H9 (cell line): ENCODE data around the gene PCSK6. TPM values are rescaled to one million over a fixed set of nuclear protein-coding genes. Genes with fewer than 3 reads are reported as not detected.

Experiments used
- DNase-seq: peaks from one replicate; pipeline ENCODE4 v3.0.0-alpha.2; 2017
- H2AFZ ChIP-seq: one replicate; pipeline ENCODE4 v1.6.1; 2013; ENCODE audit warnings: mild to moderate bottlenecking, low read length, control low read depth, moderate library complexity
- H2AK5ac ChIP-seq: 2 replicates; pipeline ENCODE4 v1.6.1; 2013; ENCODE audit warnings: low read length, control low read depth, mixed read lengths; ENCODE audit not compliant: insufficient read length
- H2BK120ac ChIP-seq: one replicate; pipeline ENCODE4 v1.6.1; 2013; ENCODE audit warnings: low read depth, mild to moderate bottlenecking, low read length, control low read depth, inconsistent platforms; ENCODE audit not compliant: poor library complexity, severe bottlenecking
- H2BK12ac ChIP-seq: 2 replicates; pipeline ENCODE4 v1.6.1; 2013; ENCODE audit warnings: low read length, control low read depth, mixed read lengths, low read depth; ENCODE audit not compliant: insufficient read length
- H2BK15ac ChIP-seq: 2 replicates; pipeline ENCODE4 v1.6.1; 2013; ENCODE audit warnings: low read depth, low read length, control low read depth
- H2BK20ac ChIP-seq: one replicate; pipeline ENCODE4 v1.6.1; 2013; ENCODE audit warnings: low read depth, mild to moderate bottlenecking, low read length, control low read depth, inconsistent platforms; ENCODE audit not compliant: poor library complexity, severe bottlenecking
- H2BK5ac ChIP-seq: 2 replicates; pipeline ENCODE4 v1.6.1; 2013; ENCODE audit warnings: low read length, control low read depth, mixed read lengths; ENCODE audit not compliant: insufficient read length
- H3K14ac ChIP-seq: 2 replicates; pipeline ENCODE4 v1.6.1; 2013; ENCODE audit warnings: low read length, control low read depth; ENCODE audit not compliant: insufficient read depth
- H3K18ac ChIP-seq: 2 replicates; pipeline ENCODE4 v1.6.1; 2013; ENCODE audit warnings: low read depth, mild to moderate bottlenecking, mixed read lengths, low read length, control low read depth; ENCODE audit not compliant: insufficient read length
- H3K23ac ChIP-seq: 2 replicates; pipeline ENCODE4 v1.6.1; 2013; ENCODE audit warnings: low read length, control low read depth, mixed read lengths, low read depth; ENCODE audit not compliant: insufficient read length
- H3K23me2 ChIP-seq: 2 replicates; pipeline ENCODE4 v1.6.1; 2013; ENCODE audit warnings: low read depth, mild to moderate bottlenecking, mixed read lengths, low read length, control low read depth; ENCODE audit not compliant: insufficient read length, poor library complexity, severe bottlenecking
- H3K27ac ChIP-seq: 2 replicates; pipeline ENCODE4 v1.5.1; 2013; ENCODE audit warnings: low read length, control low read depth, mixed read lengths, low read depth; ENCODE audit not compliant: insufficient read length
- H3K27me3 ChIP-seq: 2 replicates; pipeline ENCODE4 v1.6.1; 2013; ENCODE audit warnings: low read length, control low read depth, inconsistent platforms; ENCODE audit not compliant: insufficient read depth
- H3K4ac ChIP-seq: 2 replicates; pipeline ENCODE4 v1.6.1; 2013; ENCODE audit warnings: low read depth, mild to moderate bottlenecking, control low read depth, inconsistent platforms, low read length, moderate library complexity
- H3K4me1 ChIP-seq: 2 replicates; pipeline ENCODE4 v1.6.1; 2013; ENCODE audit warnings: low read length, control low read depth, inconsistent platforms; ENCODE audit not compliant: insufficient read depth
- H3K4me2 ChIP-seq: 2 replicates; pipeline ENCODE4 v1.6.1; 2013; ENCODE audit warnings: low read length, control low read depth, mixed read lengths; ENCODE audit not compliant: insufficient read length, insufficient read depth
- H3K56ac ChIP-seq: 2 replicates; pipeline ENCODE4 v1.6.1; 2013; ENCODE audit warnings: low read depth, mild to moderate bottlenecking, mixed read lengths, low read length, control low read depth; ENCODE audit not compliant: insufficient read length
- H3K79me1 ChIP-seq: 2 replicates; pipeline ENCODE4 v1.6.1; 2013; ENCODE audit warnings: low read depth, mild to moderate bottlenecking, moderate library complexity, low read length, control low read depth, inconsistent platforms; ENCODE audit not compliant: insufficient read depth, poor library complexity, severe bottlenecking
- H3K79me2 ChIP-seq: 2 replicates; pipeline ENCODE4 v1.6.1; 2013; ENCODE audit warnings: low read length, control low read depth, inconsistent platforms; ENCODE audit not compliant: insufficient read depth
- H3K9ac ChIP-seq: 2 replicates; pipeline ENCODE4 v1.6.1; 2013; ENCODE audit warnings: low read length, control low read depth, mixed read lengths; ENCODE audit not compliant: insufficient read length; ENCODE audit errors: extremely low read depth
- H3K9me3 ChIP-seq: one replicate; pipeline ENCODE4 v1.6.1; 2013; ENCODE audit warnings: low read depth, low read length, inconsistent platforms; ENCODE audit not compliant: control insufficient read depth
- H3T11ph ChIP-seq: one replicate; pipeline ENCODE4 v1.6.1; 2013; ENCODE audit warnings: mild to moderate bottlenecking, low read length, control low read depth, inconsistent platforms
- H4K20me1 ChIP-seq: one replicate; pipeline ENCODE4 v1.6.1; 2013; ENCODE audit not compliant: control insufficient read depth, insufficient read length, insufficient read depth
- H4K5ac ChIP-seq: 2 replicates; pipeline ENCODE4 v1.6.1; 2013; ENCODE audit warnings: low read depth, mild to moderate bottlenecking, mixed read lengths, low read length, control low read depth; ENCODE audit not compliant: insufficient read length
- H4K8ac ChIP-seq: replicated peaks from 2 replicates; pipeline ENCODE4 v1.6.1; 2013; ENCODE audit warnings: low read length, control low read depth, mixed read lengths, low read depth; ENCODE audit not compliant: insufficient read length
- H4K91ac ChIP-seq: 2 replicates; pipeline ENCODE4 v1.6.1; 2013; ENCODE audit warnings: low read depth, mild to moderate bottlenecking, moderate library complexity, mixed read lengths, low read length, control low read depth; ENCODE audit not compliant: insufficient read length
- H3K27ac Mint-ChIP-seq, 3 experiments: 2 replicates in 2 of 3; 3 replicates in 1 of 3; pipeline ENCODE4 v1.8.0; 2020 to 2021; ENCODE audit warnings: mixed read lengths in 3 of 3, mild to moderate bottlenecking in 1 of 3, moderate library complexity in 1 of 3
- H3K27me3 Mint-ChIP-seq: 2 replicates; pipeline ENCODE4 v1.8.0; 2021; ENCODE audit warnings: low read depth, mild to moderate bottlenecking, moderate library complexity, mixed read lengths
- H3K36me3 Mint-ChIP-seq, 3 experiments: 2 replicates in 2 of 3; 3 replicates in 1 of 3; pipeline ENCODE4 v1.8.0; 2020 to 2021; ENCODE audit warnings: low read depth in 3 of 3, mixed read lengths in 3 of 3; ENCODE audit not compliant: insufficient read depth in 1 of 3
- H3K4me1 Mint-ChIP-seq, 2 experiments: 2 replicates each; pipeline ENCODE4 v1.8.0; 2020; ENCODE audit warnings: mixed read lengths in 2 of 2
- H3K4me3 Mint-ChIP-seq, 2 experiments: 2 replicates in 1 of 2; 3 replicates in 1 of 2; pipeline ENCODE4 v1.8.0; 2020 to 2021; ENCODE audit warnings: mild to moderate bottlenecking in 2 of 2, mixed read lengths in 2 of 2, moderate library complexity in 1 of 2
- H3K9me3 Mint-ChIP-seq, 2 experiments: 2 replicates in 1 of 2; 3 replicates in 1 of 2; pipeline ENCODE4 v1.8.0; 2020; ENCODE audit warnings: mild to moderate bottlenecking in 2 of 2, mixed read lengths in 2 of 2, moderate library complexity in 1 of 2
- WGBS: extraction: QIAGEN DNeasy Blood & Tissue Kit; methylation state at CpG from one replicate; pipeline ENCODE4 v1.1.7; 2013; ENCODE audit warnings: missing lambda C conversion rate, low lambda C conversion rate, mixed read lengths; ENCODE audit not compliant: insufficient read length; ENCODE audit errors: extremely low coverage; 5-methylcytosine and 5-hydroxymethylcytosine counted together
- total RNA-seq: library from RNA; stranded (reverse); gene quantifications from 2 replicates; pipeline ENCODE4 v1.2.1, GENCODE V29; 2021
- TF ChIP-seq, protein P1 (sequence below): fragments of 200-600 bp; sonication (generic); conservative IDR thresholded peaks from 3 replicates; pipeline ENCODE4 v1.8.0; 2021; ENCODE audit warnings: antibody characterized with exemption, mild to moderate bottlenecking

The PCSK6 gene
- total RNA-seq, 1 experiment from 2014 or later = 4.0 TPM

DNA sequence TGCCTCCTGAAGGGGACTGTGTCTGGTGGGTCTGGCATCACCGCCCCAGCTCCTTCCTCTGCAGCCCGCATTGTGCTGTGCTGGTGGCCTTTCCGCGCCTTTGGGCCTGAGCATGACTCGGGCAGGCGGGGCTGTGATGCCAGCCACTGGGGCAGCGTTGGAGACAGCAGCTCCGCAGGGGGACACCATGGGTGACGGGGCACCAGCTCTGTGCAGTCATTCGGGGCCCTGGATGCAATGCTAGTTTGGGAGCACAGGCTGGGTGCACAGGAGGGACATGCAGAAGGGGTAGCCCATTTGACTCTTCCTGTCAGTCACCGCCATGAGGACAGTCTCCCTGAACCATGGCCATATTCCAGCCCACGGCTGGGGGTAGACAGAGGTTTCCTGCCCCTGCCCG is 110.6 kb downstream of the PCSK6 start:
- Histone ChIP-seq H3K4me1 (no peaks in the 10 kb centered on the region), H3T11ph (no peak overlapping the region), H3K27ac (no peak overlapping the region), H2BK120ac (no peak overlapping the region), H3K4ac (no peak overlapping the region), H2BK5ac (no peak overlapping the region), H4K20me1 (no peaks in the 10 kb centered on the region), H3K9ac (no peak overlapping the region), H3K23me2 (no peaks in the 10 kb centered on the region), H3K79me2 (no peaks in the 10 kb centered on the region), H2BK15ac (no peak overlapping the region), H4K5ac (no peak overlapping the region), H3K27me3 (no peaks in the 10 kb centered on the region), H2AFZ (no peak overlapping the region), H2AK5ac (no peak overlapping the region), H3K23ac (no peak overlapping the region), H4K91ac (no peak overlapping the region), H4K8ac (no peak overlapping the region), H3K79me1 (no peaks in the 10 kb centered on the region), H2BK20ac (no peak overlapping the region), H3K9me3 (no peaks in the 10 kb centered on the region), H3K4me2 (no peak overlapping the region), H2BK12ac (no peak overlapping the region), H3K18ac (no peak overlapping the region), H3K56ac (no peak overlapping the region), H3K14ac (no peak overlapping the region)
- peaks cover 3% of the 10 kb centered on the region; the same call in 1 of the 2 replicates for H3K27me3 Mint-ChIP-seq
- no peak for DNase-seq
- no peak overlapping the region for H3K4me3 Mint-ChIP-seq
- no CpG with 5 or more reads among the region's 13 CpGs for WGBS
- H3K9me3 Mint-ChIP-seq = no peaks in the 10 kb centered on the region
- peak overlapping the region in 1 of 3 experiments; percentile 27; a peak in 1 of 7 replicates for H3K27ac Mint-ChIP-seq
- H3K36me3 Mint-ChIP-seq = no peaks in the 10 kb centered on the region; a peak in 1 of 7 replicates
- peaks cover 5 to 6% of the 10 kb centered on the region in 2 experiments for H3K4me1 Mint-ChIP-seq
- TF ChIP-seq, protein P1, sequence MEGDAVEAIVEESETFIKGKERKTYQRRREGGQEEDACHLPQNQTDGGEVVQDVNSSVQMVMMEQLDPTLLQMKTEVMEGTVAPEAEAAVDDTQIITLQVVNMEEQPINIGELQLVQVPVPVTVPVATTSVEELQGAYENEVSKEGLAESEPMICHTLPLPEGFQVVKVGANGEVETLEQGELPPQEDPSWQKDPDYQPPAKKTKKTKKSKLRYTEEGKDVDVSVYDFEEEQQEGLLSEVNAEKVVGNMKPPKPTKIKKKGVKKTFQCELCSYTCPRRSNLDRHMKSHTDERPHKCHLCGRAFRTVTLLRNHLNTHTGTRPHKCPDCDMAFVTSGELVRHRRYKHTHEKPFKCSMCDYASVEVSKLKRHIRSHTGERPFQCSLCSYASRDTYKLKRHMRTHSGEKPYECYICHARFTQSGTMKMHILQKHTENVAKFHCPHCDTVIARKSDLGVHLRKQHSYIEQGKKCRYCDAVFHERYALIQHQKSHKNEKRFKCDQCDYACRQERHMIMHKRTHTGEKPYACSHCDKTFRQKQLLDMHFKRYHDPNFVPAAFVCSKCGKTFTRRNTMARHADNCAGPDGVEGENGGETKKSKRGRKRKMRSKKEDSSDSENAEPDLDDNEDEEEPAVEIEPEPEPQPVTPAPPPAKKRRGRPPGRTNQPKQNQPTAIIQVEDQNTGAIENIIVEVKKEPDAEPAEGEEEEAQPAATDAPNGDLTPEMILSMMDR = no peak
